CD4-positive, alpha-beta T cell treated with Interleukin-10 for 1 hour (primary cell): Measurements from ENCODE around the gene AP2A2.

Experiments used
- DNase-seq: peaks from one replicate; pipeline ENCODE4 v3.0.0-alpha.2; 2020

Gene AP2A2

DNA sequence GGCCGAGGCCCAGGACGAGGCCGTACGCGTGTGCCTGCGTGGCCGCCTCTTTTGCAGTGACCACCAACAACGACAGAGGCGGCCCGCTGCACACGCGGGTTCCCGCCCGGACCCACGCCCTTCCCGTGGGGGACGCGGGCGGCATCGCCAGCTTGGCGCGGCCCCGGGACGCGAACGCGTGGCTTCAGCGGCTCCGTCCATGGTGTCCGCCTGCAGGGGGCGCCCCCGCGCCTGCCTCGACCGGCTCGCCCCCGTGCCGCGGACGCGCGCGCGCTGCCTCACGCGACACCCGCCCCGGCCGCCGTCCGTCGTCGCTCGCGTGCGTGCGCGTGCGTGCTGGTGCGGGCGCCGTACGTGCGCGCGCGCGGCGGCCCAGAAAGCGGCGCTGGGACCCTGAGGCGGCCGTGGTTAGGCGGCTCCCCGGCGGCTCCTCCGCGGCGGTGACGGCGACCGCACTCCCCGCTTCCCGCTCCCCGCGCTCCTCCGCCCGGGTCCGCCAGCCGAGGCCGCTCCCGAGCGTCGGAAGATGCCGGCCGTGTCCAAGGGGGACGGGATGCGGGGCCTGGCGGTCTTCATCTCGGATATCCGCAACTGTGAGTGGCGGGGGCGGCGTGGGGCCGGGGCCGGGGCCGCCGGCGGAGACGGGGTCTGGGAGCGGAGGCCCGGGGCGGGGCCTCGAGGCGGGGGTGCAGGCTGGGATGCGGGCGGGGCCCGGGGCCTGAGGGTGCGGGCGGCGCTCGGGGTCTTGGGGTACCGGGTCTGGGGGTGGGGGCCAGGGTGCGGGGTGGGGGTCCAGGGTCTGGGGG lies at the start of gene AP2A2:
TSS of gene AP2A2 (plus strand) at position 375 of the 806 bp plus-strand sequence. CDS start at position 527, 152 bp downstream.
- DNase-seq = peak; percentile 92

DNA sequence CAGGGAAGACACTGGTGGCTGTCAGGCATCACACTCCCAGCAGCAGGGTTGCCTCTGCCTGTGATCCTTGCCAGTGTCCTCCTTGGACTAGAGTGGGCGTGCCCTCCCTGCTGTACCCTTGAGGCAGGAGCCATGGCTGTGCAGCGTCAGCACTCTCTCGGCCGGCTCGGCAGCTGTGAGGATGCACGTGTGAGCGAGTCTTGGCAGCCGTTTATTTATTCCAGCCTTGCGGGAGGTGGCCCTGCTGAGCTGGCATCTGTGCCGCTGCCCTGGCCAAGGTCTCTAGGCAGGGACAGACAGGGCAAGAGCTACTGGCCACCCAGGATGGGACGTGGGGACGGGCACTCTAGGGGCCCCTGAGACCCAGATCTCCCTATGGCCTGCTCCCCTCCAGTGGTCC lies 49.1 kb upstream of the AP2A2 start:
- no peak for DNase-seq

GRCh38 chr11:877565-877964 lies 48.1 kb upstream of the AP2A2 start:
- DNase-seq = peak; percentile 15

- DNase-seq = no peak
Observed at GRCh38 chr11:880447-880846, 45.2 kb upstream of the AP2A2 start.

GRCh38 chr11:882596-882995 lies 43.1 kb upstream of the AP2A2 start:
- no peak for DNase-seq

GRCh38 chr11:883527-883926 lies 42.1 kb upstream of the AP2A2 start:
- no peak for DNase-seq

GRCh38 chr11:884578-885070 lies 41.0 kb upstream of the AP2A2 start:
- DNase-seq = no peak

DNA sequence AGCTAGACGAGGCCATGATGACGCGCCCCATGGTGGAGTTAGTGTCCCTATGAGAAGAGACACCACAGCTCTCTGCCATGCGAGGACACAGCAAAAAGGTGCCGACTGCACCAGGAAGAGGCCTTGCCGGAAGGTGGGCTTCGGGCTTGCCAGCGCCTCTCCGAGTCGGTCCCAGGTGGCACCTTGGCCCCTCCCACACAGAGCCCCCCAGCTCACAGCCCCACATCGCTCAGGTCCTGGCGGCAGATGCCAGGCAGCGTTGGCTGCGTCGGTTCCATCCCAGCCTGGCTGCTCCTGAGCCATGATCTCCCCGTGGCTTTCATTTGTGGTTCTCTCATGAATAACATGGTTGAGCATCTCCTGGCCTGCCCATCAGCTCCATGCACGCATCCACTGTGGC lies 39.1 kb upstream of the AP2A2 start:
- DNase-seq = no peak

GRCh38 chr11:887589-887988 lies 38.1 kb upstream of the AP2A2 start:
- DNase-seq = no peak

DNA sequence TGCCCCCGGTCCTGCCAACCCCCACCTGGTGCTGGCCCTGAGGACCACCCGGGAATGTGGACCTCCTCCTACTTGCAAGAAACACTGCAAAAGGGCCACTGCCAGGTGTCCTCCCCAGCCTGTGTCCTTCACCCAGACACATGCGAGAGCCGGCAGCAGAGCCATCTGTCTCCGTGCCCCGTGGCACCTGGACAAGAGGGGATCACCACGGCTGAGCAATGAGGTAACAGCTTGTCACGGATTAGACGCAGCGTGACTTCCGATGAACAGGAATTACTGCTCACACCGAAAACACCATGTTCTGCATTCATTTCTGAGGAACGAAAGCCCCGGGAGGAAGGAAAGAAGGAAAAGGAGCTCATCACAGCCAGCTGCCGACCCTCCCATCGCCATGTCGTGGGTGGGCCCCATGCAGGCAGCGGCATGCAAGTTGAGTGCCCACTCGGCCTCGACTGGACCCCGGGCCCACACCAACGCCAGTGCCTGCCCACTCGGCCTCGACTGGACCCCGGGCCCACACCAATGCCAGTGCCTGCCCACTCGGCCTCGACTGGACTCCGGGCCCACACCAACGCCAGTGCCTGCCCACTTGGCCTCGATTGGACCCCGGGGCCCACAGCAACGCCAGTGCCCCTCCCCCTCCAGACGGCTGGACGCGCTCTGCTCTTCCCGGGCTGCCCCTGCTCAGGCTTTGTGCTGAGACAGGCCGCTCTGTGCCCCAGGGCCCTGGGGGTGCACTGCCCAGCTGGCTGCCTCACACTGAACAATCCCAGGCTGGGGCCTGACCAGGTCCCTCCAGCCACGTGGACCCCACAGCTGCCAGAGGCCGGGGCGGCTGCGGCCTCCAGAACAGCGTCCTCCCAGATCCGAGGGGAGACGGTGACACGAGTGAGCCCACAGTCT lies 37.1 kb upstream of the AP2A2 start:
- DNase-seq = no peak

DNA sequence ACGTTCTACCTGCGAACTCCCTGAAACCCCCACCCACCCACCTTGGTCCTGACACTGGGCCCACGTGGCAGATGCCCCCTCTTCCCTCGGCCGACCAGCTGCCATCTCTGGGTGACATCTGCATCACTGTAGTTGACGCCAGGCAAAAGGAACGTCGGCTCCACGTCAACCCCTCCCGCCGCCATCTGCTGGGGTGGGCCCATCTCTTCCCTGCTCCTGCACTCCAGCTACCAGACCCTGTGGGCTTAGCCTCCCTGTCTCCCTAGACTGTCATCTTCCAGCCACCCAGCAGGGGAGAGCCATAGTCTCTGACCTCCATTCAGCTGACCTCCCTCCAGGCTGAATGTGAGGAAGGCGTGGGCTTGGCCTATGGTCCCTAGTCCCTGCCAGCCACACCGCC lies 36.4 kb upstream of the AP2A2 start:
- DNase-seq = no peak

- no peak for DNase-seq
Observed at GRCh38 chr11:889687-890475, 35.8 kb upstream of the AP2A2 start.

- no peak for DNase-seq
Observed at GRCh38 chr11:890794-891540, 34.7 kb upstream of the AP2A2 start.

DNA sequence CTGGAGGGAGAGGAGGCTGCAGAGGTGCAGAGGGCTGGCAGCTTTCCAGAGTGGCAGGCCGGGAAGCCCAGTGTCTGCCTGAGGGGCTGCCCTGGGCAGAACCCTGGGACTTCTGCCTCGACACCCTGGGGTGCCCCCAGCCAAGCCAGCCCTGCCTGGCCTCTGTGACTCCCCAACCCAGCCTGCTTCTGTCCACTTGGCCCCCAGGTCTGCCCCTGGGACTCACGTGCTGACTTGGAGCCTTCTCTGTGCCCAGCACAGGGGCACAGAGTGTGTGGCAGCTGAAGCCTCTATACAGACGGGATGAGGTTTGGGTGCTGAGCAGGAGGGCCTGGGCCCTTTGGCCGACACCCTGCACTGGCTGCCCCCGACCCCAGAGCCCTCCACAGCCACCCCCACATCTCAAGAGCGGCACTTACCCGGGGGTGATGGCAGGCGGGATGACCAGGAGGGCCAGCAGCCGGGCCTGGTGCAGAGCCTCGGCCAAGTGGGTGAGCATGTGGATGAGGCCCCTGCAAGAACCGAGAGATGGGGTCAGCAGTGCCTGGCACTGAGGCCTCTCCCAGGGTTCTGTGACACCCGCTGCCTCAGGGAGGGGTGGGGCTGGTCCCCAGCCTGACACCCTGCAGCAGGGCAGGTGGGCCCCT lies 32.5 kb upstream of the AP2A2 start:
- no peak for DNase-seq

GRCh38 chr11:894575-895201 lies 31.0 kb upstream of the AP2A2 start:
- no peak for DNase-seq

DNA sequence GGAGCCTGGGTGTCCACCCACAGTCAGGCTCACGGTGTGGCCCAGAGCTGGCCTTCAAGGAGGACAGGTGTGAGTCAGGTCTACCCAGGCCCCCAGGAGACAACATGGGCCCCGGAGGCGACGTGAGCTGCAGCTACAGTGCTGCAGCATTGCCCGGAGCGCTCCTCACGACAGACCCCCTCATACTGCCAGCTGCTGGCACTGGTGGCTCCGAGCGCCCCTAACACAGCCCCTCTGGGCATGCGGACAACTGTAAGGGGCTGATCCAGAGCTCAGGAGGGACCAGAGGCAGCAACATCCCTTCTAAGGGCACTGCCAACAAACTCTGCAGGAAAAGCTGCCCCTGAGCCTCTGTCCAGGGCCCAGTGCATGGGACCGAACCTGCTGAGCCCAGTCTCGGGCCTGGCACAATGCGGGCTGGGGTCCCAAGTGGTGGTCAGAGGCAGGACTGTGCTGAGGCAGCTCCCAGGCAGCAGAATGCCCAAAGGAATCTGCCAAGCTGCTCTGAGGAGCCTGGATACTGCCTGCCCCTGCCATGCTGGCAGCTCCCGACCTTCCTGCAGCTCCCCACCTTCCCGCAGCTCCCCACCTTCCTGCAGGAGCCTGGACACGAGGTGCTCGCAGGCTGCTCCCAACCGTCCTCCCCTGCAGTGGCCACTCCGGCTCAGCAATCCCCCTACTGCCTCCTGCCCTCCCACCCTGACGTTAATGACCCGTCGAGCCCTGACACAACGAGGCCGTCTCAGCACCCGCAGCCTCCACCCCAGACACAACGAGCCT lies 30.1 kb upstream of the AP2A2 start:
- no peak for DNase-seq

GRCh38 chr11:897253-898142 lies 28.2 kb upstream of the AP2A2 start:
- no peak for DNase-seq

- DNase-seq = no peak
Observed at GRCh38 chr11:898143-898511, 27.5 kb upstream of the AP2A2 start.

DNA sequence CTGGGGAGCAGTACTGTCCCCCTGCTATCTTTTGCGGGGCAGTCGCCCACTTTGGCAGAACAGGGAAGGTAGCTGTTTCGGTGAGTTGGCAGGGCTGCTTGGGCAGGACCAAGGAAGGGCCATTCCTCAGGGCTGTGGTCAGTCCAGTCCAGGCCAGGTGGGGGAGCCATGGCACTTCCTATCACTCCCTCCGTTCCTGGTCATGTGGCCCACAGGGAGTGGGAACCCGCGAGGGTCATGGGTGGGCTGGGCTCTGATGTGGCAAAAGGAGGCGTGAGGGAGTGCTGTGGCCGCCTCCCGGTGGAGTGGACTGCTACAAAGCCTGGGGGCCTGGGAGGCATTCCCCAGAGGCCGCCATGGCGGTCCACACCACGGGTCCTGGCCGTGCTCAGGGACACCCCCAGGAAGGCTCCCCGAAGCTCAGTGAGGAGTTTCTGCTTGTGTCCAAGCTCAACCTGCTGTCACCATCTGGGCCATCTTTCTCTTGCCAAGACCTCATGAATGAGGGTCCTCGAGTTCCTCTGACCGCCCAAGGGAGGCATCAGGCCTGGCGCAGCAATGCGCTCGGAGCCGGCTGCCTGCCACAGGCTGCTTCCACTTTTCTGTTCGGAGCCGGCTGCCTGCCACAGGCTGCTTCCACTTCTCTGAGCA lies 27.0 kb upstream of the AP2A2 start:
- DNase-seq = no peak
